CD4-positive, alpha-beta T cell (primary cell): ENCODE data around the gene RALGPS1. TPM values are rescaled to one million over a fixed set of nuclear protein-coding genes. Genes with fewer than 3 reads are reported as not detected.

Experiments
- ATAC-seq: fragments of 200-7000 bp; cut with Tn5 transposase; one replicate; pipeline ENCODE4 v1.10.0; 2022; ENCODE audit warnings: mild to moderate bottlenecking; ENCODE audit not compliant: poor library complexity
- CTCF ChIA-PET: fragments of 350-600 bp; sonication (Branson Sonifier 250); formaldehyde crosslinking; loops from one replicate; lab custom pipeline; 2021; ENCODE audit warnings: antibody characterized with exemption, inconsistent platforms; lab: Charles Lee
- POLR2A ChIA-PET: fragments of 350-600 bp; sonication (Branson Sonifier 250); formaldehyde crosslinking; loops from one replicate; lab custom pipeline; 2021; ENCODE audit warnings: antibody characterized with exemption, inconsistent platforms; lab: Charles Lee
- DNase-seq, 14 experiments: peaks; one replicate each; pipeline ENCODE4 v3.0.0-alpha.2; 2013 to 2020; ENCODE audit warnings: mixed read lengths in 2 of 14
- H3K27ac ChIP-seq, 2 donors: one replicate each; pipeline versions ENCODE4 v1.5.1 to v1.7.0; 2013; ENCODE audit warnings: low read length in 2 of 2, low read depth in 1 of 2, mild to moderate bottlenecking in 1 of 2
- H3K27me3 ChIP-seq, 2 experiments: 1 replicate in 1 of 2; 2 replicates in 1 of 2; pipeline versions ENCODE4 v1.6.1 to v1.7.0; 2013; ENCODE audit warnings: low read length in 2 of 2, control low read depth in 1 of 2, mild to moderate bottlenecking in 1 of 2, moderate library complexity in 1 of 2; ENCODE audit not compliant: insufficient read depth in 2 of 2, control insufficient read depth in 1 of 2
- H3K36me3 ChIP-seq: one replicate; pipeline ENCODE4 v1.6.1; 2013; ENCODE audit warnings: low read length, control low read depth; ENCODE audit not compliant: insufficient read depth
- H3K4me1 ChIP-seq: one replicate; pipeline ENCODE4 v1.6.1; 2013; ENCODE audit warnings: low read length, control low read depth; ENCODE audit not compliant: insufficient read depth
- H3K4me3 ChIP-seq: one replicate; pipeline ENCODE4 v1.5.1; 2013; ENCODE audit warnings: mild to moderate bottlenecking, low read length, moderate library complexity
- H3K9me3 ChIP-seq, 2 experiments: 1 replicate in 1 of 2; 2 replicates in 1 of 2; pipeline versions ENCODE4 v1.6.1 to v1.7.0; 2013; ENCODE audit warnings: low read length in 2 of 2, mild to moderate bottlenecking in 2 of 2, control low read depth in 1 of 2, moderate library complexity in 1 of 2; ENCODE audit not compliant: control insufficient read depth in 1 of 2, insufficient read depth in 1 of 2
- H3K27ac Mint-ChIP-seq: one replicate; pipeline ENCODE4 v1.8.0; 2020; ENCODE audit warnings: mixed read lengths
- H3K27me3 Mint-ChIP-seq: one replicate; pipeline ENCODE4 v1.8.0; 2021; ENCODE audit warnings: mixed read lengths
- H3K36me3 Mint-ChIP-seq: one replicate; pipeline ENCODE4 v1.8.0; 2021; ENCODE audit warnings: low read depth, mixed read lengths
- H3K4me1 Mint-ChIP-seq: one replicate; pipeline ENCODE4 v1.8.0; 2021; ENCODE audit warnings: low read depth, mixed read lengths
- H3K4me3 Mint-ChIP-seq: one replicate; pipeline ENCODE4 v1.8.0; 2020; ENCODE audit warnings: mild to moderate bottlenecking, mixed read lengths
- H3K9me3 Mint-ChIP-seq: one replicate; pipeline ENCODE4 v1.8.0; 2020; ENCODE audit warnings: mixed read lengths
- intact Hi-C, 2 experiments: fragments of 100-400 bp; cut with DNase I in 1 of 2; cut with micrococcal nuclease in 1 of 2; formaldehyde crosslinking; loops; one replicate each; pipeline versions ENCODE4 v1.15.1 to v1.9.0; 2023 to 2025; cut with DNase I, micrococcal nuclease
- total RNA-seq, 174 experiments: library from RNA in 2 of 174; stranded (reverse) in 2 of 174; gene quantifications; one replicate each; pipeline ENCODE4 v1.2.3 and lab custom pipeline; 2021 to 2026
- TF ChIP-seq, protein P1 (sequence below): fragments of 200-600 bp; IDR thresholded peaks from one replicate; pipeline ENCODE4 v1.8.0; 2022; ENCODE audit warnings: antibody characterized with exemption, mild to moderate bottlenecking

Gene RALGPS1
- total RNA-seq, 2 experiments from 2014 or later = 5.8 to 6.3 TPM

DNA sequence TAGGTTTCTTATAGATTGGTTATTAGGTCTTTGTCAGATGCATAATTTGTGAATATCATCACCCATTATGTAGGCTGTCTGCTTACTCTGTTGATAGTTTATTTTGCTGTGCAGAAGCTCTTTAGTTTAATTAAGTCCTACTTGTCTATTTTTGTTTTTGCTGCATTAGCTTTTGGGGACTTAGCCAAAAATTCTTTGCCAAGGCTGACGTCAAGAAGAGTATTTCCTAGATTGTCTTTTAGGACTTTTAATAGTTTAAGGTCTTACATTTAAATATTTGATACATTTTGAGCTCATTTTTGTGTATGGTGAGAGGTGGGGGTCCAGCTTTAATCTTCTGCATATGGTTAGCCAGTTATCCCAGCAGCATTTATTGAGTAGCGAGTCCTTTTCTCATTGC lies 232.7 kb downstream of the RALGPS1 start:
- intact Hi-C loops = no loop called here
- H3K27ac Mint-ChIP-seq = no peak overlapping the region

DNA sequence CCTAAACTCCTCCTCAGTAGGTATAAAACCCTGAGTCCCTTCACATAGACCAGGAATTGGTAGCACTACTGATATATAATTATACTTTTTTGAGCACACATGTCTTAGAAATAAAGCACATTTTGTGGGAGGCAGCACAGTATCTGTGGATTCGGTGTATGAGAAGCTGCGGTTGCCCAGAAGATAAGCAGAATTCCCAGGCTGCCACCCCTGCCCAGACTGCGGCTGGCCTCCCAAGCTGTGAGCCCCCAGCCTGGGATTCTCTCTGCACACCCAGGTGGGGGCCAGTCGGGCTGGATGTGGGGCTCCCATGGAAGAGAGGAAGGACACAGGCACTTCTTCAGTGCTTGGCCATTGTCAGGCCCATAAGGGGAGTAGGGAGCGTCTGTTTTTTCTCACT lies 233.4 kb downstream of the RALGPS1 start:
- ChIA-PET POLR2A (no interaction called here), CTCF (no interaction called here)
- no peaks in the 10 kb centered on the region for H3K4me1 Mint-ChIP-seq
- intact Hi-C loops = no loop called here
- H3K4me3 Mint-ChIP-seq = no peak overlapping the region
- no peaks in the 10 kb centered on the region for H3K36me3 ChIP-seq
- TF ChIP-seq, protein P1, sequence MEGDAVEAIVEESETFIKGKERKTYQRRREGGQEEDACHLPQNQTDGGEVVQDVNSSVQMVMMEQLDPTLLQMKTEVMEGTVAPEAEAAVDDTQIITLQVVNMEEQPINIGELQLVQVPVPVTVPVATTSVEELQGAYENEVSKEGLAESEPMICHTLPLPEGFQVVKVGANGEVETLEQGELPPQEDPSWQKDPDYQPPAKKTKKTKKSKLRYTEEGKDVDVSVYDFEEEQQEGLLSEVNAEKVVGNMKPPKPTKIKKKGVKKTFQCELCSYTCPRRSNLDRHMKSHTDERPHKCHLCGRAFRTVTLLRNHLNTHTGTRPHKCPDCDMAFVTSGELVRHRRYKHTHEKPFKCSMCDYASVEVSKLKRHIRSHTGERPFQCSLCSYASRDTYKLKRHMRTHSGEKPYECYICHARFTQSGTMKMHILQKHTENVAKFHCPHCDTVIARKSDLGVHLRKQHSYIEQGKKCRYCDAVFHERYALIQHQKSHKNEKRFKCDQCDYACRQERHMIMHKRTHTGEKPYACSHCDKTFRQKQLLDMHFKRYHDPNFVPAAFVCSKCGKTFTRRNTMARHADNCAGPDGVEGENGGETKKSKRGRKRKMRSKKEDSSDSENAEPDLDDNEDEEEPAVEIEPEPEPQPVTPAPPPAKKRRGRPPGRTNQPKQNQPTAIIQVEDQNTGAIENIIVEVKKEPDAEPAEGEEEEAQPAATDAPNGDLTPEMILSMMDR = no peak
- H3K9me3 ChIP-seq = no peaks in the 10 kb centered on the region
- no peak for DNase-seq
- H3K4me3 ChIP-seq = no peak overlapping the region
- H3K27me3 ChIP-seq = no peaks in the 10 kb centered on the region
- H3K27ac ChIP-seq = no peak overlapping the region
- H3K9me3 Mint-ChIP-seq = peaks cover 2% of the 10 kb centered on the region
- H3K27ac Mint-ChIP-seq = no peak overlapping the region
- ATAC-seq = no peak
- H3K4me1 ChIP-seq = no peaks in the 10 kb centered on the region
- peaks cover 4% of the 10 kb centered on the region for H3K27me3 Mint-ChIP-seq
- H3K36me3 Mint-ChIP-seq = no peaks in the 10 kb centered on the region

More for the DNA sequence above, 232.7 kb downstream of the RALGPS1 start:
- Histone ChIP-seq H3K4me1 (no peaks in the 10 kb centered on the region), H3K36me3 (no peaks in the 10 kb centered on the region), H3K27me3 (no peaks in the 10 kb centered on the region), H3K4me3 (no peak overlapping the region), H3K9me3 (no peaks in the 10 kb centered on the region), H3K27ac (no peak overlapping the region)
- TF ChIP-seq, protein P1 = no peak
- Mint-ChIP-seq H3K9me3 (peaks cover 2% of the 10 kb centered on the region), H3K27me3 (peaks cover 4% of the 10 kb centered on the region), H3K4me1 (no peaks in the 10 kb centered on the region), H3K4me3 (no peak overlapping the region), H3K36me3 (no peaks in the 10 kb centered on the region)
- ATAC-seq (no peak), DNase-seq (no peak)
- CTCF ChIA-PET = no interaction called here
- POLR2A ChIA-PET = no interaction called here

DNA sequence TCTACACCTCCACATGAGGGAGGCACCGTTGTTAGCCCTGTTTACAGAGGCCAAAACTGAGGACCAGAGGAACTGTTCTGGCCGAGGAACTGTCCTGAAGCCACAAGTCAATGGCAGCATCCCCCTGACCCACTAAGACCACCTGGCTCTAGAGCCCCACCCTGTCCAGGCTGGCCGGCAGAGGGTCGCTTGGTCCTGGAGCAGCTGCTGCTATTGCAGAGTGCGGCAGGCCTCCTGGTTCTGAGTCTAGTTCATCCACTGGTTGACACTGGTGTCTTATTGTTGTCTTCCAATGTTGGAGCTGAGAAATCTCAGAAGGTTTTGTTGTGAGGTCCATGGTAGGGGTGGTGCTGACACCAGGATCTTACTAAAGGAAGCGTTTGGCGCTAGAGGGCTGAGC lies 234.4 kb downstream of the RALGPS1 start:
- ATAC-seq (no peak), DNase-seq (no peak)
- Mint-ChIP-seq H3K27me3 (peaks cover 4% of the 10 kb centered on the region), H3K4me3 (no peak overlapping the region), H3K27ac (no peak overlapping the region), H3K36me3 (no peaks in the 10 kb centered on the region), H3K9me3 (peaks cover 2% of the 10 kb centered on the region), H3K4me1 (no peaks in the 10 kb centered on the region)
- H3K27ac ChIP-seq = no peak overlapping the region
- TF ChIP-seq, protein P1 = no peak
- H3K4me1 ChIP-seq = peaks cover 1% of the 10 kb centered on the region
- H3K9me3 ChIP-seq = no peaks in the 10 kb centered on the region
- no peaks in the 10 kb centered on the region for H3K27me3 ChIP-seq
- ChIA-PET POLR2A (no interaction called here), CTCF (no interaction called here)
- H3K4me3 ChIP-seq = no peak overlapping the region
- no peaks in the 10 kb centered on the region for H3K36me3 ChIP-seq
- intact Hi-C loops = no loop called here
